ENCODE measurements around the gene BANF2. TPM values are rescaled to one million over a fixed set of nuclear protein-coding genes. Genes with fewer than 3 reads are reported as not detected.

BANF2 gene
- total and polyA plus RNA-seq, 2 experiments from 2014 or later, result not detected

DNA sequence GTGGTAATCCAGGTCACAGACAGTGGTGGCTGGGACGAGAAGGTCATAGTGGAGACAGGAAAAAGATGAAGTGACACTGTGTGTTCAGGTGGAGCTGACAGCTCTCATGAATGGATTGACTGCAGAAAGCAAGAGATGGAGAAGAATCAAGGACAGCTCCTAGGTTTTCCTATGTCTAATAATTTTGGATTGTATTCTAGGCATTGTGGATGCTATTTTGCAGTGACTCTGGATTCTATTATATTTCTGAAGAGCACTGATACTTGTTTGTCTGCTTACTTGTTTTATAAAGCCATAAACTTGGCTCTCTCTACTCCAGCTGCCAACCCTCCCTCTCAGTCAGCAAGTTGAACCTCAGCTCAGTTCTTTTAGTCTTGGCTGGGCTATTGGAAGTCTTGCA is 58.7 kb downstream of the BANF2 start:
- Histone ChIP-seq H3K4me3 (no peak overlapping the region), H3K79me2 (ENCODE audit: insufficient read depth) (no peaks in the 10 kb centered on the region), H3K9ac (no peak overlapping the region), H3K9me2 (ENCODE audit: insufficient read depth) (no peaks in the 10 kb centered on the region), H3K36me3 (ENCODE audit: low read depth) (no peaks in the 10 kb centered on the region), H3K4me2 (ENCODE audit: unreplicated experiment) (no peak overlapping the region), H3F3A (ENCODE audit: insufficient read depth) (no peaks in the 10 kb centered on the region), H3K27ac (no peak overlapping the region), H3K27me3 (replicated peaks; ENCODE audit: insufficient read depth) (peaks cover 15% of the 10 kb centered on the region), H2AFZ (no peak overlapping the region), H3K4me1 (ENCODE audit: insufficient read depth) (no peaks in the 10 kb centered on the region), H3K9me3 (ENCODE audit: low read depth) (no peaks in the 10 kb centered on the region), H4K20me1 (ENCODE audit: insufficient read depth) (no peaks in the 10 kb centered on the region)
- DNase-seq, result no peak
- WGBS, 2 experiments (ENCODE audit: low coverage in 1 of 2, low lambda C conversion rate in 2 of 2, missing lambda C conversion rate in 2 of 2), result 66 to 67% methylated on average over 1 of the region's 1 CpG
- TF ChIP-seq EZH2phosphoT487 (IDR thresholded peaks at IDR 0.05; ENCODE audit: insufficient read depth, low read depth) (no peak), EZH2 (IDR thresholded peaks at IDR 0.05; ENCODE audit: insufficient read depth, poor library complexity, severe bottlenecking) (no peak)
- in situ Hi-C loops (cut with MboI), result no loop called here

DNA sequence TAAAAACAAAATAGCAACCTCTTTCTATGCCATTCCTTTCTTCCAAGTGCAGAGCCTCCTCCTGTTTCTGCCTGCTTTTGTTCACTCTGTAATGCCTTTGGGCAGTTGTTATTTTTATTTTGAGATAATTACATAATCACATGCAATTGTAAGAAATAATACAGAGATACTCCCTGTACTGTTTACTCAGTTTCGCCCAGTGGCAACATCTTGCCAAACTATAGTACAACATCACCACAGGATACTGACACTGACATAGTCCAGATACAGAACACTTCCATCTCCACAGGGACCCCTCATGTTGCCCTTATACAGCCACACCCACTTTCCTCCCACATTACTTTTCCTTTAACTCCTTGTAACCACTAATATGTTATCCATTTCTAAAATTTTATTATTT is 59.7 kb downstream of the BANF2 start:
- Histone ChIP-seq H3K4me3 (no peak overlapping the region), H3K4me2 (ENCODE audit: unreplicated experiment) (no peak overlapping the region), H3K4me1 (ENCODE audit: insufficient read depth) (no peaks in the 10 kb centered on the region), H3K27me3 (replicated peaks; ENCODE audit: insufficient read depth) (peaks cover 9% of the 10 kb centered on the region), H2AFZ (no peak overlapping the region), H3K36me3 (ENCODE audit: low read depth) (no peaks in the 10 kb centered on the region), H3K9me3 (ENCODE audit: low read depth) (no peaks in the 10 kb centered on the region), H3K27ac (no peak overlapping the region), H3K79me2 (ENCODE audit: insufficient read depth) (no peaks in the 10 kb centered on the region), H3K9ac (no peak overlapping the region), H3K9me2 (ENCODE audit: insufficient read depth) (no peaks in the 10 kb centered on the region), H4K20me1 (ENCODE audit: insufficient read depth) (no peaks in the 10 kb centered on the region), H3F3A (ENCODE audit: insufficient read depth) (no peaks in the 10 kb centered on the region)
- in situ Hi-C loops (cut with MboI), result no loop called here
- no peak for TF ChIP-seq EZH2phosphoT487 (IDR thresholded peaks at IDR 0.05; ENCODE audit: insufficient read depth, low read depth)
- TF ChIP-seq EZH2 (IDR thresholded peaks at IDR 0.05; ENCODE audit: insufficient read depth, poor library complexity, severe bottlenecking), result no peak
- peak; percentile 4 for DNase-seq
- WGBS, 2 experiments (ENCODE audit: low coverage in 1 of 2, low lambda C conversion rate in 2 of 2, missing lambda C conversion rate in 2 of 2), result 9 to 14% methylated on average over 1 of the region's 1 CpG

DNA sequence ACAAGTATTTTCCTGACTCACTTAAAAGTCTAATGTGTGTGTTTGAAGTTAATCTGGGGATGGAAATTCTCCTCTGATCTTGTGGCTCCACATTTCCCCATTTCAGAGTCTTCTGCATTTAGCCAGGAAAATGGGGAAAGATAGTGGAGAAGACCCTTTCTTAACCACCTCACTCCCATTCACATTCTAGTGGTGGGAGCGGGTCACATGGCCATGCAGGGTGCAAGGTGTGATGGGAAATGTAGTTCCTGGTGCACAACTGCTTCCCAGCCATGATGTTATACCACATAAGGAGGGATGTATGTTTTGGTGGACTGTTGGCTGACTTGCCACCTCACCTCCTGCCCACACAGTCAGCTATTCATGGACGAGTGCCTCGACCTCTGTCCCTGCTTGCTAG is 61.8 kb downstream of the BANF2 start:
- Histone ChIP-seq H3K9me3 (ENCODE audit: low read depth) (no peaks in the 10 kb centered on the region), H3K36me3 (ENCODE audit: low read depth) (no peaks in the 10 kb centered on the region), H3K4me1 (ENCODE audit: insufficient read depth) (no peaks in the 10 kb centered on the region), H3K27me3 (replicated peaks; ENCODE audit: insufficient read depth) (no peaks in the 10 kb centered on the region), H3K9ac (no peak overlapping the region), H3K79me2 (ENCODE audit: insufficient read depth) (no peaks in the 10 kb centered on the region), H3F3A (ENCODE audit: insufficient read depth) (no peaks in the 10 kb centered on the region), H2AFZ (no peak overlapping the region), H3K4me3 (no peak overlapping the region), H3K9me2 (ENCODE audit: insufficient read depth) (no peaks in the 10 kb centered on the region), H3K27ac (no peak overlapping the region), H4K20me1 (ENCODE audit: insufficient read depth) (no peaks in the 10 kb centered on the region), H3K4me2 (ENCODE audit: unreplicated experiment) (no peak overlapping the region)
- no peak for TF ChIP-seq EZH2 (IDR thresholded peaks at IDR 0.05; ENCODE audit: insufficient read depth, poor library complexity, severe bottlenecking)
- no peak for TF ChIP-seq EZH2phosphoT487 (IDR thresholded peaks at IDR 0.05; ENCODE audit: insufficient read depth, low read depth)
- in situ Hi-C loops (cut with MboI), result no loop called here
- DNase-seq, result peak; percentile 16
- WGBS, 2 experiments (ENCODE audit: low coverage in 1 of 2, low lambda C conversion rate in 2 of 2, missing lambda C conversion rate in 2 of 2), result 69 to 77% methylated on average over 3 of the region's 3 CpGs

DNA sequence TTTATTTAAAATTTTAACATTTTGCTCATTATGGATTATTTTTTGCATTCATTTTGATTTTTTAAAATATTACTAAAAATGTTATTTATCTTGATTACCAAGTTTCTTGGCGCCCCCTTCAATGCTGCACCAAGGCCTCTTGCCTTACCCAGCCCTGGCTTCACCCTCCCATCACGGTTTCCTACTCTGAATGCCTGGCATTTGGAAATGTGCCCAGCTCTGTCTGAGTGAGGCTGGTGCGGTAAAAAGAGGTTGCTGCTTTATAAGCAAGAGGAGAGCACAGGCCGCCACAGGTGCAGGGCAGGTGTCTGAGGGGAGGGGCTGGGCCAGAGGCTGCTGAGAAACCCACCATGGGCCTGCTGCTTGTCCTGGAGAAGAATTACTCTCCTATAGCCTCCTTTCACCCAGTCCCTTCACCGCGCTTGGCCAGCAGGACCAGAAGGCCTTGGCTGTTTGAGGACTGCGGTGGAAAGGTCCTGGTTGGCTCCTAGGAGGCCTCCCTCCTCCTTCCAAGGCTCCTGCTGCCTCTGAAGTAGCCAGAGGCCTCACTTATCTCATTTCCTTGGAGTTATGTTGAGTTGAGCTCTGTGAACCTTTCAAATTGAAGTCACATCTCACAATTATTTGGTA is 62.6 kb downstream of the BANF2 start:
- H3K27ac ChIP-seq, result no peak overlapping the region
- no peaks in the 10 kb centered on the region for H4K20me1 ChIP-seq (ENCODE audit: insufficient read depth)
- no peak overlapping the region for H3K9ac ChIP-seq
- H2AFZ ChIP-seq, result no peak overlapping the region
- TF ChIP-seq EZH2phosphoT487 (IDR thresholded peaks at IDR 0.05; ENCODE audit: insufficient read depth, low read depth) (no peak), EZH2 (IDR thresholded peaks at IDR 0.05; ENCODE audit: insufficient read depth, poor library complexity, severe bottlenecking) (no peak)
- no peaks in the 10 kb centered on the region for H3K4me1 ChIP-seq (ENCODE audit: insufficient read depth)
- no peaks in the 10 kb centered on the region for H3F3A ChIP-seq (ENCODE audit: insufficient read depth)
- H3K4me3 ChIP-seq, result no peak overlapping the region
- H3K4me2 ChIP-seq (ENCODE audit: unreplicated experiment), result no peak overlapping the region
- no peaks in the 10 kb centered on the region for H3K27me3 ChIP-seq (replicated peaks; ENCODE audit: insufficient read depth)
- H3K9me2 ChIP-seq (ENCODE audit: insufficient read depth), result no peaks in the 10 kb centered on the region
- H3K9me3 ChIP-seq (ENCODE audit: low read depth), result no peaks in the 10 kb centered on the region
- DNase-seq, result no peak
- in situ Hi-C loops (cut with MboI), result no loop called here
- no peaks in the 10 kb centered on the region for H3K36me3 ChIP-seq (ENCODE audit: low read depth)
- H3K79me2 ChIP-seq (ENCODE audit: insufficient read depth), result no peaks in the 10 kb centered on the region
- 88 to 91% methylated on average over 7 of the region's 7 CpGs for WGBS, 2 experiments (ENCODE audit: low coverage in 1 of 2, low lambda C conversion rate in 2 of 2, missing lambda C conversion rate in 2 of 2)

Data from GM23248 (cell line).